22Rv1 (cell line): ENCODE results near the gene CFD.

ENCODE experiments used
- CTCF ChIP-seq: fragments of 450-650 bp; IDR thresholded peaks from 2 replicates; pipeline ENCODE4 v1.5.1; 2017; ENCODE audit warnings: mild to moderate bottlenecking
- ZFX ChIP-seq: fragments of 450-650 bp; IDR thresholded peaks from 2 replicates; pipeline ENCODE4 v1.6.1; 2017; ENCODE audit warnings: antibody characterized with exemption, borderline replicate concordance

GRCh38 chr19:829129-829758 lies 30.2 kb upstream of the CFD start:
- TF ChIP-seq CTCF (no peak), ZFX (no peak)
